Adrenal gland (tissue), 5 donors: ENCODE results near the gene COMP.

Experiments used
- POLR2A ChIP-seq, 2 donors: fragments of 450-650 bp; IDR thresholded peaks; one replicate each; pipeline ENCODE4 v1.6.1; 2017; ENCODE audit warnings: antibody characterized with exemption in 2 of 2, mild to moderate bottlenecking in 2 of 2, moderate library complexity in 1 of 2
- TF ChIP-seq, protein P1 (sequence below), 6 experiments: fragments of 450-650 bp in 4 of 6; fragments of 200-600 bp in 2 of 6; sonication (generic) in 1 of 6; IDR thresholded peaks; 1 replicate in 5 of 6; 2 replicates in 1 of 6; pipeline versions ENCODE4 v1.5.1 to v1.8.0; 2016 to 2021; ENCODE audit warnings: antibody characterized with exemption in 6 of 6, mild to moderate bottlenecking in 2 of 6, moderate library complexity in 1 of 6
- donor health status: DM: no; HTN: no; CAD: no.

DNA sequence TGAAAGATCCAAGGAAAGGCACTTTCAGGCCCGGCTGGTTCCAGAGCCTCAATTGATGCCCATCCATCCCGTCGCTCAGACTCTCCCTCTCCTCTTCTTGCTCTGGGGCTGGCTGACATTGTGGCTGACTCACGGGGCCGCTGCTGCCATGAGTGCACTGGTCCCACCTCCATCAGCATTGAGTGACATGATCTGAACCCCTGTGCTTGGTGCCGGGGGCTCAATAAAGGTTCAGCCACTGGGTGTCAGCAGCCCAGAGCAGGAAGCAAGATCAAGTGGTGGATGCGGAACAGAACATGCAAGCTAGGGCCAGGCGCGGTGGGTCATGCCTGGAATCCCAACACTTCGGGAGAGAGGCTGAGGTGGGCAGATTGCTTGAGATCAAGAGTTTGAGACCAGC is 39.5 kb downstream of the COMP start:
- TF ChIP-seq, protein P1, sequence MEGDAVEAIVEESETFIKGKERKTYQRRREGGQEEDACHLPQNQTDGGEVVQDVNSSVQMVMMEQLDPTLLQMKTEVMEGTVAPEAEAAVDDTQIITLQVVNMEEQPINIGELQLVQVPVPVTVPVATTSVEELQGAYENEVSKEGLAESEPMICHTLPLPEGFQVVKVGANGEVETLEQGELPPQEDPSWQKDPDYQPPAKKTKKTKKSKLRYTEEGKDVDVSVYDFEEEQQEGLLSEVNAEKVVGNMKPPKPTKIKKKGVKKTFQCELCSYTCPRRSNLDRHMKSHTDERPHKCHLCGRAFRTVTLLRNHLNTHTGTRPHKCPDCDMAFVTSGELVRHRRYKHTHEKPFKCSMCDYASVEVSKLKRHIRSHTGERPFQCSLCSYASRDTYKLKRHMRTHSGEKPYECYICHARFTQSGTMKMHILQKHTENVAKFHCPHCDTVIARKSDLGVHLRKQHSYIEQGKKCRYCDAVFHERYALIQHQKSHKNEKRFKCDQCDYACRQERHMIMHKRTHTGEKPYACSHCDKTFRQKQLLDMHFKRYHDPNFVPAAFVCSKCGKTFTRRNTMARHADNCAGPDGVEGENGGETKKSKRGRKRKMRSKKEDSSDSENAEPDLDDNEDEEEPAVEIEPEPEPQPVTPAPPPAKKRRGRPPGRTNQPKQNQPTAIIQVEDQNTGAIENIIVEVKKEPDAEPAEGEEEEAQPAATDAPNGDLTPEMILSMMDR (IDR thresholded peaks at IDR 0.05): no peak
- no peak for TF ChIP-seq POLR2A (IDR thresholded peaks at IDR 0.05)
